ENCODE data around the gene CRTC3. TPM values are rescaled to one million over a fixed set of nuclear protein-coding genes. Genes with fewer than 3 reads are reported as not detected.

Gene CRTC3
- total RNA-seq, 1 donor from 2014 or later: 49.0 TPM

DNA sequence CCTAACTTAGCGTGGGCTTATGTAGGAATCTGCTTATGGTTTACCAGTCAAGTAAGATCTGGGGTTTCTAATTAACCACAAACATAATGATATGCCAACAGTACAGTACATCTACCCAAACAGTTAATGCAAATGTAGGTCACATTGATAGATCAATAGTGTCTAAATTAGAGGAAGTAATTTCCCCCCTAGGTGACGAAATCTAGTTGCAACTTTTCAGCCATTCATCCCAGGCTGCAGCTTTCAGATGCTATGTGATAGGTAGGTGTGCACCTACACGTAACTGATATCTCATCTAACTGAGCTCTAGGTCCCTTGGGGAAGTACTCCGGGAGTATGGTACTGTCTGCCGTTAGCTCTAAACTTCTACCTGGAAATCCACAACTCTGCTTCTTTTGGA is 57.2 kb downstream of the CRTC3 start:
- no peaks in the 10 kb centered on the region for H3K36me3 ChIP-seq
- intact Hi-C loops (cut with DNase I): no loop called here
- H3K9me3 ChIP-seq: no peaks in the 10 kb centered on the region
- H3K4me1 ChIP-seq: peaks cover 19% of the 10 kb centered on the region
- H3K27ac ChIP-seq: no peak overlapping the region
- H3K27me3 ChIP-seq: no peaks in the 10 kb centered on the region
- ATAC-seq: no peak
- no peak overlapping the region for H3K4me3 ChIP-seq
- TF ChIP-seq CTCF (IDR thresholded peaks at IDR 0.05): no peak
- DNase-seq: no peak

DNA sequence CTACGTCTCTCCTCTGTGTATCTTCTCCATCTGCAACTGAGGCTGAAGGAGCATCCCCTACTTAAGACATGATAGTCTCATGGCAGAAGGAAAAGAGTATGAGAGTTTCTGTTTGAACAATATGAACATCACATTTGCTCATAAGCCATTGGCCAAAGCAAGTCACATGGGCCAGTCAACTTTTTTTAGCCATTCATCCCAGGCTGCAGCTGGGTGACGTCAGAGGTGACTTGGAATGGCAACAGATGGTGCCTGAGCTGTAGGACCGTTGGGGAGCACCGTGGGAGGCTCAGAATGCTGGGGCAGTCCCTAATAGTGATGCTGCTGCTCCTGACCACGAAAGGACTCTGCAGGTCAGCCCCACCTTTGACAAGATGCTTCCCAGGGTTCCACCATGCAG is 58.7 kb downstream of the CRTC3 start:
- Histone ChIP-seq H3K4me3 (no peak overlapping the region), H3K9me3 (no peaks in the 10 kb centered on the region), H3K36me3 (no peaks in the 10 kb centered on the region), H3K27me3 (no peaks in the 10 kb centered on the region), H3K27ac (no peak overlapping the region), H3K4me1 (peaks cover 25% of the 10 kb centered on the region)
- DNase-seq (no peak), ATAC-seq (no peak)
- TF ChIP-seq CTCF (IDR thresholded peaks at IDR 0.05): no peak
- intact Hi-C loops (cut with DNase I): no loop called here

- intact Hi-C loops (cut with DNase I): no loop called here
- Histone ChIP-seq H3K36me3 (no peaks in the 10 kb centered on the region), H3K27me3 (no peaks in the 10 kb centered on the region), H3K4me1 (peaks cover 47% of the 10 kb centered on the region), H3K9me3 (no peaks in the 10 kb centered on the region), H3K4me3 (no peak overlapping the region), H3K27ac (no peak overlapping the region)
- ATAC-seq (no peak), DNase-seq (no peak)
- no peak for TF ChIP-seq CTCF (IDR thresholded peaks at IDR 0.05)
Observed at GRCh38 chr15:90591524-90591923, 61.8 kb downstream of the CRTC3 start.

DNA sequence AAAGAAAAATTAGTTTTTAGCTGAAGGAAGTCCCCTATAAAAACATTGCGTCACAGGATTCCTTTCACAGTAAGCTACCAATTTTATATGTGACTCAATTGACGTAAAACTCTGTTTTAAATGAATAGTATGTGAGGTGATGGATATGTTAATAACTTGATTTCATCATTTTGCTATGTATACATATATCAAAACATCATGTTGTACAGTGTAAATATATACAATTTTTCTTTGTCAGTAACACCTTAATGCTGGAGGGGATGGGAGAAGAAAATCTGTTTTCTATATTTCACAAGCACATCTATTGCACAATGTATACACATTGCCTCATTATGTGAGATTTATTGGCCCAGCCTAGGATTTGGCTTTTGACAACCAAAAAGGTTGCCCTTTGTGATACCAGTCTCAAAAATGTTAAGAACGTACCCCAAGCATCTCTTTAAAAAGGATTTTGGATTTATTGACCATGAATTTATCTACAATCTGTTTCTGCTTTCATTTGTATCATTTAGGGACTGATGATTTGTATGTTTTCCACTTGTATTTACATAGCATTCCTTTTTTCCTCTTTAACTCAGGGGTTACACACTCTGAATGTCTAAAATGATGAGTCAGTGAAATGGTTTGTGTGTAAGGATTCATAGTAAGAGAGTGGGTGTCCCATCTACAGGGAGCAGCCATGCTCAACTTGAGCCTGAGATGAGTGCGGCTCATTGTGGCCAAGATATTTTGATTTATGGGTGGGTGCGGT is 62.6 kb downstream of the CRTC3 start:
- peak overlapping the region; percentile 82 for H3K27ac ChIP-seq
- ATAC-seq: no peak
- H3K27me3 ChIP-seq: no peaks in the 10 kb centered on the region
- peaks cover 55% of the 10 kb centered on the region for H3K4me1 ChIP-seq
- no peaks in the 10 kb centered on the region for H3K9me3 ChIP-seq
- H3K36me3 ChIP-seq: no peaks in the 10 kb centered on the region
- TF ChIP-seq CTCF (IDR thresholded peaks at IDR 0.05): no peak
- intact Hi-C loops (cut with DNase I): no loop called here
- DNase-seq: no peak
- H3K4me3 ChIP-seq: no peak overlapping the region

DNA sequence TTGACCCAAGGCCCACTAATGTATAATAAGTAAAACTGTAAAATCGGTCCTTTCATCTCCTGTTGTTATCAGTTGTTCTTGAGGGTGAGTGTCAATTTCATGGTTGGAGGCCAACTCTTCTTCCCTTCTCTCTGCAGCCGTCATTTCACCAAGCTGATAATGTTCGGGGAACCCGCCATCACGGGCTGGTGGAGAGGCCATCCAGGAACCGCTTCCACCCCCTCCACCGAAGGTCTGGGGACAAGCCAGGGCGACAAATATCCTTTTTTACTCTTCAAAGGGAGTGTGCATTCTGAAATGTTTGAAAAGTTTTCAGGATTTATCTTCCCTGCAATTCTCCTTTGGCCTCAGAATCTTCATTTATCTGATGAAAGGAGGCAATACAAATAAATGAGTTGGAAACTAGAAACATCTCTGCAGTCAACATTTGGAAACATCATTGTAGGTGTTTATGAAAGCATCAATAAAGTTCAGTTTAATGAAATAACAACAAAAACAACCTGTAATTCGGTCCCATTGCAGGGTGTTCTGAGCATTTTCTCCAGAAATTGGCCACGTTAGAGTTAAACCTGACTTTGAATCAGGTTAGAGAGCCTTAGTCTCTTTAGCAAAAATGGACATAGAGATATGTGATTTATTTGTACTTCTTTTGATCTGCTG is 63.9 kb downstream of the CRTC3 start:
- H3K36me3 ChIP-seq: no peaks in the 10 kb centered on the region
- no peak for DNase-seq
- ATAC-seq: no peak
- no peak for TF ChIP-seq CTCF (IDR thresholded peaks at IDR 0.05)
- H3K9me3 ChIP-seq: no peaks in the 10 kb centered on the region
- H3K4me1 ChIP-seq: peaks cover 68% of the 10 kb centered on the region
- H3K27me3 ChIP-seq: no peaks in the 10 kb centered on the region
- H3K4me3 ChIP-seq: no peak overlapping the region
- intact Hi-C loops (cut with DNase I): no loop called here
- H3K27ac ChIP-seq: peak overlapping the region; percentile 82
